Astrocyte (in vitro differentiated cells and primary cell): Measurements from ENCODE around the gene SEMA3F. TPM values are rescaled to one million over a fixed set of nuclear protein-coding genes. Genes with fewer than 3 reads are reported as not detected.

Experiments
- DNase-seq: peaks from one replicate; pipeline ENCODE4 v3.0.0-alpha.2; 2010; ENCODE audit warnings: low read depth
- FAIRE-seq: peaks from 2 replicates; lab custom pipeline; 2011; peaks lifted over from hg19 to GRCh38; lab: Jason Lieb, UNC
- H2AFZ ChIP-seq: 2 replicates; pipeline ENCODE4 v1.6.0; 2012; ENCODE audit warnings: low read depth, low read length, inconsistent platforms
- H3K27ac ChIP-seq: 2 replicates; pipeline ENCODE4 v1.5.1; 2011; ENCODE audit warnings: low read depth, low read length, inconsistent platforms
- H3K27me3 ChIP-seq: 2 replicates; pipeline ENCODE4 v1.6.0; 2011; ENCODE audit warnings: low read length, inconsistent platforms; ENCODE audit not compliant: insufficient read depth
- H3K36me3 ChIP-seq: 2 replicates; pipeline ENCODE4 v1.5.1; 2011; ENCODE audit warnings: low read length, inconsistent platforms; ENCODE audit not compliant: insufficient read depth
- H3K4me1 ChIP-seq: 2 replicates; pipeline ENCODE4 v1.5.1; 2011; ENCODE audit warnings: low read length, inconsistent platforms; ENCODE audit not compliant: insufficient read depth
- H3K4me2 ChIP-seq: 2 replicates; pipeline ENCODE4 v1.6.0; 2012; ENCODE audit warnings: low read length, inconsistent platforms
- H3K4me3 ChIP-seq: 2 replicates; pipeline ENCODE4 v1.5.1; 2011; ENCODE audit warnings: low read depth, mild to moderate bottlenecking, low read length, inconsistent platforms; ENCODE audit not compliant: insufficient read depth
- H3K79me2 ChIP-seq: 2 replicates; pipeline ENCODE4 v1.6.0; 2012; ENCODE audit warnings: mild to moderate bottlenecking, low read length, inconsistent platforms; ENCODE audit not compliant: insufficient read depth
- H3K9ac ChIP-seq: 2 replicates; pipeline ENCODE4 v1.6.0; 2012; ENCODE audit warnings: mild to moderate bottlenecking, low read length, inconsistent platforms
- H3K9me3 ChIP-seq: 2 replicates; pipeline ENCODE4 v1.5.1; 2012; ENCODE audit warnings: low read depth, mild to moderate bottlenecking, low read length, inconsistent platforms; ENCODE audit not compliant: insufficient read depth
- H4K20me1 ChIP-seq: 2 replicates; pipeline ENCODE4 v1.6.0; 2012; ENCODE audit warnings: low read length, inconsistent platforms; ENCODE audit not compliant: insufficient read depth
- H3K27ac Mint-ChIP-seq: one replicate; pipeline ENCODE4 v1.8.0; 2021; ENCODE audit warnings: mild to moderate bottlenecking, mixed read lengths; ENCODE audit not compliant: unreplicated experiment
- H3K27me3 Mint-ChIP-seq: one replicate; pipeline ENCODE4 v1.8.0; 2021; ENCODE audit warnings: low read depth, mixed read lengths; ENCODE audit not compliant: unreplicated experiment
- H3K36me3 Mint-ChIP-seq: one replicate; pipeline ENCODE4 v1.8.0; 2021; ENCODE audit warnings: low read depth, mixed read lengths; ENCODE audit not compliant: unreplicated experiment
- H3K4me1 Mint-ChIP-seq: one replicate; pipeline ENCODE4 v1.8.0; 2021; ENCODE audit warnings: low read depth, mixed read lengths; ENCODE audit not compliant: unreplicated experiment
- H3K4me3 Mint-ChIP-seq: one replicate; pipeline ENCODE4 v1.8.0; 2021; ENCODE audit warnings: mild to moderate bottlenecking, moderate library complexity, mixed read lengths; ENCODE audit not compliant: unreplicated experiment
- H3K9me3 Mint-ChIP-seq: one replicate; pipeline ENCODE4 v1.8.0; 2021; ENCODE audit warnings: mild to moderate bottlenecking, mixed read lengths; ENCODE audit not compliant: unreplicated experiment
- CTCF ChIP-seq: IDR thresholded peaks from 2 replicates; pipeline ENCODE4 v1.5.1; 2011; ENCODE audit warnings: low read depth, mild to moderate bottlenecking, inconsistent platforms, low read length, moderate library complexity; ENCODE audit not compliant: insufficient read depth
- EZH2 ChIP-seq: IDR thresholded peaks from 2 replicates; pipeline ENCODE4 v1.6.1; 2012; ENCODE audit warnings: mild to moderate bottlenecking, low read length, inconsistent platforms; ENCODE audit not compliant: insufficient read depth
- total RNA-seq: library from RNA; stranded (reverse); gene quantifications from 2 replicates; pipeline ENCODE4 v1.2.1, GENCODE V29; 2021

The SEMA3F gene
- total RNA-seq, 1 donor from 2014 or later = 6.6 TPM

- Mint-ChIP-seq H3K36me3 (no peaks in the 10 kb centered on the region), H3K4me3 (no peak overlapping the region), H3K9me3 (no peaks in the 10 kb centered on the region), H3K4me1 (peaks cover 3% of the 10 kb centered on the region), H3K27me3 (peaks cover 11% of the 10 kb centered on the region), H3K27ac (no peak overlapping the region)
- no peaks in the 10 kb centered on the region for H3K27me3 ChIP-seq
- H4K20me1 ChIP-seq = no peaks in the 10 kb centered on the region
- DNase-seq (no peak), FAIRE-seq (no peak)
- no peaks in the 10 kb centered on the region for H3K9me3 ChIP-seq
- H3K27ac ChIP-seq = no peak overlapping the region
- peaks cover 10% of the 10 kb centered on the region for H3K4me1 ChIP-seq
- no peaks in the 10 kb centered on the region for H3K36me3 ChIP-seq
- H3K4me3 ChIP-seq = no peak overlapping the region
- no peak overlapping the region for H3K9ac ChIP-seq
- TF ChIP-seq EZH2 (no peak), CTCF (no peak)
- no peak overlapping the region for H3K4me2 ChIP-seq
- no peaks in the 10 kb centered on the region for H3K79me2 ChIP-seq
- no peak overlapping the region for H2AFZ ChIP-seq
These were observed 19.9 kb downstream of the SEMA3F start for GRCh38 chr3:50174947-50175524.

- H3K27ac Mint-ChIP-seq = no peak overlapping the region
- H3K4me1 ChIP-seq = no peaks in the 10 kb centered on the region
- H3K9me3 ChIP-seq = no peaks in the 10 kb centered on the region
- no peak overlapping the region for H2AFZ ChIP-seq
- no peak overlapping the region for H3K9ac ChIP-seq
- no peak for TF ChIP-seq CTCF
- no peak overlapping the region for H3K4me3 ChIP-seq
- FAIRE-seq (no peak), DNase-seq (no peak)
- no peaks in the 10 kb centered on the region for H3K79me2 ChIP-seq
- no peak overlapping the region for H3K27ac ChIP-seq
- H4K20me1 ChIP-seq = no peaks in the 10 kb centered on the region
- H3K4me3 Mint-ChIP-seq = no peak overlapping the region
- no peaks in the 10 kb centered on the region for H3K36me3 Mint-ChIP-seq
- H3K27me3 ChIP-seq = no peaks in the 10 kb centered on the region
- H3K4me1 Mint-ChIP-seq = peaks cover 3% of the 10 kb centered on the region
- H3K27me3 Mint-ChIP-seq = peaks cover 18% of the 10 kb centered on the region
- H3K36me3 ChIP-seq = no peaks in the 10 kb centered on the region
- no peak overlapping the region for H3K4me2 ChIP-seq
- no peaks in the 10 kb centered on the region for H3K9me3 Mint-ChIP-seq
These were observed 22.2 kb downstream of the SEMA3F start for GRCh38 chr3:50177346-50177745.

- Histone ChIP-seq H3K4me2 (no peak overlapping the region), H3K4me1 (no peaks in the 10 kb centered on the region), H3K79me2 (no peaks in the 10 kb centered on the region), H3K36me3 (no peaks in the 10 kb centered on the region), H3K9me3 (no peaks in the 10 kb centered on the region), H3K27ac (no peak overlapping the region), H3K4me3 (no peak overlapping the region), H4K20me1 (no peaks in the 10 kb centered on the region), H3K27me3 (no peaks in the 10 kb centered on the region), H2AFZ (no peak overlapping the region), H3K9ac (no peak overlapping the region)
- TF ChIP-seq EZH2 (no peak), CTCF (no peak)
- no peak overlapping the region for H3K4me3 Mint-ChIP-seq
- H3K36me3 Mint-ChIP-seq = peaks cover 5% of the 10 kb centered on the region
- peaks cover 27% of the 10 kb centered on the region for H3K27me3 Mint-ChIP-seq
- DNase-seq (no peak), FAIRE-seq (no peak)
- H3K27ac Mint-ChIP-seq = no peak overlapping the region
- no peaks in the 10 kb centered on the region for H3K9me3 Mint-ChIP-seq
- peaks cover 3% of the 10 kb centered on the region for H3K4me1 Mint-ChIP-seq
These were observed 24.6 kb downstream of the SEMA3F start for GRCh38 chr3:50179710-50180109.
